Neural progenitor cell (in vitro differentiated cells): ENCODE data around the gene VAX1. TPM values are rescaled to one million over a fixed set of nuclear protein-coding genes. Genes with fewer than 3 reads are reported as not detected.
A peak's percentile ranks its signal among the peaks of the same experiment; 100 is the strongest.

Experiments
- DNase-seq: peaks from one replicate; pipeline ENCODE4 v3.0.0-alpha.2; 2016; ENCODE audit warnings: low spot score
- H2AFZ ChIP-seq: fragments of 200-600 bp; sonication (generic); replicated peaks from 2 replicates; pipeline ENCODE4 v1.6.1; 2016; ENCODE audit warnings: antibody characterized with exemption
- H3F3A ChIP-seq: fragments of 200-600 bp; sonication (generic); 2 replicates; pipeline ENCODE4 v1.6.1; 2016; ENCODE audit warnings: antibody characterized with exemption, low read depth
- H3K27ac ChIP-seq: fragments of 200-600 bp; sonication (generic); 2 replicates; pipeline ENCODE4 v1.5.1; 2016; ENCODE audit warnings: mild to moderate bottlenecking
- H3K27me3 ChIP-seq: fragments of 200-600 bp; sonication (generic); 2 replicates; pipeline ENCODE4 v1.6.1; 2016; ENCODE audit warnings: mild to moderate bottlenecking, moderate library complexity
- H3K36me3 ChIP-seq: fragments of 200-600 bp; sonication (generic); 2 replicates; pipeline ENCODE4 v1.5.1; 2016
- H3K4me1 ChIP-seq: fragments of 200-600 bp; sonication (generic); 2 replicates; pipeline ENCODE4 v1.6.1; 2016; ENCODE audit warnings: mixed run types
- H3K4me2 ChIP-seq: fragments of 200-600 bp; sonication (generic); 2 replicates; pipeline ENCODE4 v1.6.1; 2016
- H3K4me3 ChIP-seq: fragments of 200-600 bp; sonication (generic); 2 replicates; pipeline ENCODE4 v1.5.1; 2016
- H3K79me2 ChIP-seq: fragments of 200-600 bp; sonication (generic); 2 replicates; pipeline ENCODE4 v1.6.1; 2016; ENCODE audit warnings: low read depth
- H3K9ac ChIP-seq: fragments of 200-600 bp; sonication (generic); 2 replicates; pipeline ENCODE4 v1.6.1; 2016
- H3K9me3 ChIP-seq: fragments of 200-600 bp; sonication (generic); 2 replicates; pipeline ENCODE4 v1.5.1; 2016; ENCODE audit warnings: low read depth
- H4K20me1 ChIP-seq: fragments of 200-600 bp; sonication (generic); 2 replicates; pipeline ENCODE4 v1.6.1; 2016; ENCODE audit warnings: low read depth
- H3K27ac Mint-ChIP-seq: 3 replicates; pipeline ENCODE4 v1.8.0; 2021; ENCODE audit warnings: mixed read lengths
- H3K27me3 Mint-ChIP-seq: 2 replicates; pipeline ENCODE4 v1.8.0; 2022; ENCODE audit warnings: low read depth, mild to moderate bottlenecking, inconsistent platforms, moderate library complexity, mixed read lengths; ENCODE audit not compliant: insufficient read depth
- H3K36me3 Mint-ChIP-seq: 3 replicates; pipeline ENCODE4 v1.8.0; 2021; ENCODE audit warnings: mixed read lengths
- H3K4me1 Mint-ChIP-seq: 3 replicates; pipeline ENCODE4 v1.8.0; 2021; ENCODE audit warnings: mixed read lengths
- H3K4me3 Mint-ChIP-seq: 3 replicates; pipeline ENCODE4 v1.8.0; 2021; ENCODE audit warnings: mild to moderate bottlenecking, moderate library complexity, mixed read lengths
- H3K9me3 Mint-ChIP-seq: 3 replicates; pipeline ENCODE4 v1.8.0; 2020; ENCODE audit warnings: mixed read lengths
- EZH2 ChIP-seq: fragments of 200-600 bp; sonication (generic); IDR thresholded peaks from 2 replicates; pipeline ENCODE4 v1.6.1; 2017; ENCODE audit warnings: antibody characterized with exemption, mild to moderate bottlenecking, moderate library complexity
- EZH2phosphoT487 ChIP-seq: fragments of 200-600 bp; sonication (generic); IDR thresholded peaks from 2 replicates; pipeline ENCODE4 v1.6.1; 2017; ENCODE audit warnings: antibody characterized with exemption
- total RNA-seq: library from RNA; depleted of rRNA; stranded (reverse); fragments of >200 nt; gene quantifications from 2 replicates; pipeline ENCODE4 v1.2.3, GENCODE V29; 2015; ENCODE audit warnings: low replicate concordance
- TF ChIP-seq, protein P1 (sequence below): fragments of 200-600 bp; sonication (generic); IDR thresholded peaks from 2 replicates; pipeline ENCODE4 v1.5.1; 2017; ENCODE audit warnings: antibody characterized with exemption, mild to moderate bottlenecking

The VAX1 gene
- total RNA-seq, 1 donor from 2014 or later: not detected

DNA sequence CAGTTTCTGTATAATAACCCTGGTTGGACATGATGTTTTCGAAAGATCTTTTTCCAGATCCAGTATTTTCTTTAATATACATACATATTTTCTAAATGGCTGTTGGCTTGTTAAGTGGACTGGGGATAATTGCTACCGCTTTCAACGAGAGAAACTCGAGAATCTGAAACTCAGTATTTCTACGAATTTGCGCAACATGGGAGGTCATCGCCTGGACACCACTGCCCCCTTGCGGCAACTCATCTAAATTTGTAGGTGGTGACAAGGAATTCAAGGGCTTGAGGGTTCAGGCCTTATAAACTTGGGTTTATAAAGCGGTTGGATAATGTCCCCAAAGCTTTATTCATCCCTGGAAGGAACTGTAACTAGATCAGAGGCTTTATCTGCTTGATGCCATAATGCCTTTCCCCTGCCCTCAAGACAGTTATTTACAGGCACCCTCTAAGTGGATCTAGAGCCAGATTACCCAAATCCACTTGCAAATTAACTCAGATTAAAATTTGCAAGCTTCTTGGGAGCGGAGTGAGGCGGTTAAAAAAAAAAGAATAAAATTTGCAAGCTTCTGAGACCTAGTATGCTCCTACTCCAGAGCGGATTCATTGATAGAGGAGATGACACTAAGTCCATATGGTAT lies 37.9 kb upstream of the VAX1 start:
- H3K9me3 ChIP-seq: no peaks in the 10 kb centered on the region
- Mint-ChIP-seq H3K27me3 (peaks cover 33% of the 10 kb centered on the region), H3K27ac (no peak overlapping the region), H3K4me1 (peaks cover 17% of the 10 kb centered on the region), H3K4me3 (peak overlapping the region; percentile 87), H3K36me3 (no peaks in the 10 kb centered on the region), H3K9me3 (no peaks in the 10 kb centered on the region)
- H3K4me1 ChIP-seq: peaks cover 21% of the 10 kb centered on the region
- H4K20me1 ChIP-seq: no peaks in the 10 kb centered on the region
- H3K4me2 ChIP-seq: peak overlapping the region; percentile 83
- H3K27ac ChIP-seq: no peak overlapping the region
- no peaks in the 10 kb centered on the region for H3K36me3 ChIP-seq
- no peak overlapping the region for H3K9ac ChIP-seq
- H3K27me3 ChIP-seq: peaks cover 98% of the 10 kb centered on the region
- H3F3A ChIP-seq: peaks cover 7% of the 10 kb centered on the region
- H2AFZ ChIP-seq: no peak overlapping the region
- peak; percentile 81 for DNase-seq
- TF ChIP-seq EZH2 (no peak), EZH2phosphoT487 (no peak)
- TF ChIP-seq, protein P1, sequence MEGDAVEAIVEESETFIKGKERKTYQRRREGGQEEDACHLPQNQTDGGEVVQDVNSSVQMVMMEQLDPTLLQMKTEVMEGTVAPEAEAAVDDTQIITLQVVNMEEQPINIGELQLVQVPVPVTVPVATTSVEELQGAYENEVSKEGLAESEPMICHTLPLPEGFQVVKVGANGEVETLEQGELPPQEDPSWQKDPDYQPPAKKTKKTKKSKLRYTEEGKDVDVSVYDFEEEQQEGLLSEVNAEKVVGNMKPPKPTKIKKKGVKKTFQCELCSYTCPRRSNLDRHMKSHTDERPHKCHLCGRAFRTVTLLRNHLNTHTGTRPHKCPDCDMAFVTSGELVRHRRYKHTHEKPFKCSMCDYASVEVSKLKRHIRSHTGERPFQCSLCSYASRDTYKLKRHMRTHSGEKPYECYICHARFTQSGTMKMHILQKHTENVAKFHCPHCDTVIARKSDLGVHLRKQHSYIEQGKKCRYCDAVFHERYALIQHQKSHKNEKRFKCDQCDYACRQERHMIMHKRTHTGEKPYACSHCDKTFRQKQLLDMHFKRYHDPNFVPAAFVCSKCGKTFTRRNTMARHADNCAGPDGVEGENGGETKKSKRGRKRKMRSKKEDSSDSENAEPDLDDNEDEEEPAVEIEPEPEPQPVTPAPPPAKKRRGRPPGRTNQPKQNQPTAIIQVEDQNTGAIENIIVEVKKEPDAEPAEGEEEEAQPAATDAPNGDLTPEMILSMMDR: peak; percentile 93
- H3K79me2 ChIP-seq: no peaks in the 10 kb centered on the region
- H3K4me3 ChIP-seq: peak overlapping the region; percentile 52

DNA sequence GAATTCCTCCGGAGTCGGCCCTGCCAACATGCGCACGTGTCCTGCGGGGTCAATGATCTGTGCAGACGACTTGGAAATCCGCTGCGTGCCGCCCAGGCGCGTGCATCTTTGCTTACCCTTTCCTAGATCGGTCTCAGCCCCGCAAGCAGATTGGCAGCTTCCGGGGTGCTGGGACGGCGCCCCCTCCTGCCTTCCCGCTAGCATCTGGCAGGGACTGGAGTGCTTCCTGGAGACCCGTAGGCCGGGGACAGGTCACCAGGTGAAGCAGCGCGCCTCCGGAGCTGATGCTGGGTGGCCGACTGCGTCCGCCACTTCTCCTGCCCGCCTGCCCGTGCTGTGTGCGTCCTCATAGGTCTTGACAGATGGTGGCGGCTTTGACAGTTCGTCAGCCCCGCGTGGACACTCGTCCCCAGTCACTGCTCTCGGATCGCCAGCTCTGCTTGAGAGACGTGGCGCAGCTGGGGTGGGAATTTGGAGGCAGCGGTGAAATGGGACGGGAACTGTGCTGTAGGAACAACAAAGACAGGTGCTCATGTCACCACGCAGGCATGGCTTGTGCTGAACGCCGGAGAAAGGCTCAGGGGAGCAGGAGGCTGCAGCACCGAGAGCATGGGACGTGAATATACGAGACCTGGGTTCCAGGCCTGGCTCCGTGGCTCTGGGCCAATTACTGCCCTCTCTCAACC lies 37.3 kb upstream of the VAX1 start:
- no peak overlapping the region for H3K9ac ChIP-seq
- Mint-ChIP-seq H3K36me3 (no peaks in the 10 kb centered on the region), H3K27me3 (peaks cover 35% of the 10 kb centered on the region)

DNA sequence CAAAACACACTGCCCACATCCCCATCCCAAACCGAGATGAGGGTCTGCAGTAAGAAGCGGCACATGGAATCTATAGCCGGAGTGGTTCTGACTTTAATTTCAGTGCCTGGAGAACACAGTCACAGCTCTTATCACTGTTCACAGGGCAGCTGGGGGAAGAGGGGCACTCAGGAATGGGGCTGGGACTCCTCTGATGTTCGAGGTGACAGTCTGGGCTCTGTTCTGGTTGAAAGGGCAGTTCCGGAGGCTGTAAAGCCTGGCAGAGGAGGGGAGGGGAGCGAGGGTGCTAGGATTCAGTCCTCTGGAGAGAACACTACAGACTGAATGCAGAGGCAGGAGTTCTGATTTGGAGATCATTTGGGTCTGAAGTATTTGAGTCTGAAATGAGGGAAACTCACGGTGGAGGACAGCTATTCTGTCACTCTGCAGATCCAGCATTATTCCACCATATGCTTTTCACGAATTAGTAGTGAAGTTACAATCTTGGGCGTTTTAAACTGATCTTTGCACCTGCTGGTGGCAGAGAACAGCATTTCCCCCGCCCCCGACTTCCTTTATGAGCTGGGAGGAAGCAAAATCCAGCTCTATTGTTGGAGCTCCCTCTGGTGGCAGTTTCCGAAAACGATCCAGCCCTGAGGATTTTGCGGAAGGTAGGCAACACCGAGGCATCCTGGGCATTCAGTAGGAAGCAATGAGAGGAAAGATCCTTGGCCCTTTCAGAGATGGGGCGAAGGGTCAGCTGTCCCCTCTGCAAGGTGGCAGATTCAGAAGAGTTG lies 36.6 kb upstream of the VAX1 start:
- peak overlapping the region; percentile 87 for H3K4me3 Mint-ChIP-seq
- peaks cover 98% of the 10 kb centered on the region for H3K27me3 ChIP-seq
- peak overlapping the region; percentile 83 for H3K4me2 ChIP-seq
- H3K36me3 ChIP-seq: no peaks in the 10 kb centered on the region
- H4K20me1 ChIP-seq: no peaks in the 10 kb centered on the region
- TF ChIP-seq, protein P1: peak; percentile 94
- TF ChIP-seq EZH2phosphoT487 (no peak), EZH2 (no peak)
- H3K27ac Mint-ChIP-seq: peak overlapping the region; percentile 86
- peak overlapping the region; percentile 52 for H3K4me3 ChIP-seq
- H3K9me3 Mint-ChIP-seq: no peaks in the 10 kb centered on the region
- no peaks in the 10 kb centered on the region for H3K36me3 Mint-ChIP-seq
- H3F3A ChIP-seq: peaks cover 11% of the 10 kb centered on the region
- peaks cover 17% of the 10 kb centered on the region for H3K4me1 Mint-ChIP-seq
- no peaks in the 10 kb centered on the region for H3K9me3 ChIP-seq
- peak; percentile 90 for DNase-seq
- peak overlapping the region; percentile 93 for H2AFZ ChIP-seq
- H3K4me1 ChIP-seq: peaks cover 24% of the 10 kb centered on the region
- H3K9ac ChIP-seq: no peak overlapping the region
- H3K27me3 Mint-ChIP-seq: peaks cover 42% of the 10 kb centered on the region
- no peak overlapping the region for H3K27ac ChIP-seq
- H3K79me2 ChIP-seq: no peaks in the 10 kb centered on the region

More for the DNA sequence above, 37.3 kb upstream of the VAX1 start:
- Histone ChIP-seq H3K4me2 (peak overlapping the region; percentile 83), H3K4me1 (peaks cover 21% of the 10 kb centered on the region), H3K79me2 (no peaks in the 10 kb centered on the region), H3K36me3 (no peaks in the 10 kb centered on the region), H3K4me3 (peak overlapping the region; percentile 52), H3K9me3 (no peaks in the 10 kb centered on the region), H3K27me3 (peaks cover 98% of the 10 kb centered on the region), H3K27ac (no peak overlapping the region), H4K20me1 (no peaks in the 10 kb centered on the region), H3F3A (peaks cover 7% of the 10 kb centered on the region), H2AFZ (peak overlapping the region; percentile 46)
- TF ChIP-seq EZH2 (peak; percentile 77), EZH2phosphoT487 (no peak)
- TF ChIP-seq, protein P1: no peak
- no peak for DNase-seq
- peak overlapping the region; percentile 87 for H3K4me3 Mint-ChIP-seq
- H3K27ac Mint-ChIP-seq: no peak overlapping the region
- H3K4me1 Mint-ChIP-seq: peaks cover 17% of the 10 kb centered on the region
- no peaks in the 10 kb centered on the region for H3K9me3 Mint-ChIP-seq
